SK-N-SH (cell line): ENCODE results near the gene UNC5B. TPM values are rescaled to one million over a fixed set of nuclear protein-coding genes. Genes with fewer than 3 reads are reported as not detected.
A peak's percentile ranks its signal among the peaks of the same experiment; 100 is the strongest.

ENCODE experiments used
- CTCF ChIA-PET: fragments of 300-600, 350-600 bp; formaldehyde crosslinking; extraction: SDS; loops from one replicate; lab custom pipeline; 2021; lab: Yijun Ruan, JAX
- POLR2A ChIA-PET: fragments of 350-600 bp; sonication (Branson Sonifier 250); formaldehyde crosslinking; extraction: SDS; loops from one replicate; lab custom pipeline; 2020; ENCODE audit warnings: antibody characterized with exemption, inconsistent platforms; lab: Yijun Ruan, JAX
- DNase-seq: peaks from one replicate; pipeline ENCODE4 v3.0.0; 2012
- H2AFZ ChIP-seq: fragments of 200-600 bp; sonication (generic); 2 replicates; pipeline ENCODE4 v1.8.1; 2016; ENCODE audit warnings: antibody characterized with exemption, mild to moderate bottlenecking, low read depth
- H3F3A ChIP-seq: fragments of 200-600 bp; sonication (generic); replicated peaks from 2 replicates; pipeline ENCODE3; 2016; ENCODE audit warnings: antibody characterized with exemption, mild to moderate bottlenecking; ENCODE audit not compliant: insufficient read depth
- H3K27ac ChIP-seq, 2 experiments: fragments of 200-500 bp in 1 of 2; fragments of 200-600 bp in 1 of 2; sonication (Bioruptor generic) in 1 of 2; sonication (generic), shearing (Covaris generic) in 1 of 2; 2 replicates each; pipeline versions ENCODE4 v1.5.1 to v1.6.1; 2014 to 2016; ENCODE audit warnings: low read depth in 2 of 2, inconsistent platforms in 1 of 2, low read length in 1 of 2, mild to moderate bottlenecking in 1 of 2, mixed read lengths in 1 of 2
- H3K27me3 ChIP-seq: fragments of 200-600 bp; sonication (generic), shearing (Covaris generic); 2 replicates; pipeline ENCODE4 v1.6.1; 2016; ENCODE audit warnings: mixed run types; ENCODE audit not compliant: insufficient read depth
- H3K36me3 ChIP-seq, 2 experiments: fragments of 200-500 bp in 1 of 2; fragments of 200-600 bp in 1 of 2; sonication (Bioruptor generic) in 1 of 2; sonication (generic) in 1 of 2; replicated peaks in 1 of 2; 2 replicates each; pipeline versions ENCODE3 to v1.5.1; 2014 to 2016; ENCODE audit warnings: low read length in 1 of 2, mild to moderate bottlenecking in 1 of 2; ENCODE audit not compliant: insufficient read depth in 2 of 2, control insufficient read depth in 1 of 2
- H3K4me1 ChIP-seq, 2 experiments: fragments of 200-500 bp in 1 of 2; fragments of 200-600 bp in 1 of 2; sonication (Bioruptor generic) in 1 of 2; sonication (generic), shearing (Covaris generic) in 1 of 2; 2 replicates each; pipeline versions ENCODE4 v1.5.1 to v1.6.1; 2014 to 2016; ENCODE audit warnings: low read depth in 1 of 2, low read length in 1 of 2, mixed run types in 1 of 2; ENCODE audit not compliant: insufficient read depth in 2 of 2, control insufficient read depth in 1 of 2
- H3K4me2 ChIP-seq: fragments of 200-600 bp; sonication (generic), shearing (Covaris generic); 2 replicates; pipeline ENCODE4 v1.6.1; 2017; ENCODE audit warnings: mixed run types
- H3K4me3 ChIP-seq, 2 experiments: fragments of 200-500 bp in 1 of 2; fragments of 200-600 bp in 1 of 2; sonication (Bioruptor generic) in 1 of 2; sonication (generic), shearing (Covaris generic) in 1 of 2; 2 replicates each; pipeline versions ENCODE4 v1.5.1 to v1.8.1; 2014 to 2016; ENCODE audit warnings: low read depth in 2 of 2, inconsistent platforms in 1 of 2, low read length in 1 of 2, mild to moderate bottlenecking in 1 of 2, mixed read lengths in 1 of 2, moderate library complexity in 1 of 2
- H3K79me2 ChIP-seq: fragments of 200-600 bp; sonication (generic); 2 replicates; pipeline ENCODE4 v1.8.1; 2017; ENCODE audit warnings: mild to moderate bottlenecking; ENCODE audit not compliant: insufficient read depth
- H3K9ac ChIP-seq: fragments of 200-600 bp; sonication (generic); 2 replicates; pipeline ENCODE4 v1.6.1; 2017; ENCODE audit warnings: mixed run types
- H3K9me2 ChIP-seq: fragments of 200-600 bp; sonication (generic); 2 replicates; pipeline ENCODE4 v1.6.1; 2017; ENCODE audit warnings: mixed run types
- H3K9me3 ChIP-seq: fragments of 200-600 bp; sonication (generic); 2 replicates; pipeline ENCODE4 v1.6.1; 2017; ENCODE audit warnings: mixed run types, mild to moderate bottlenecking, moderate library complexity
- H4K20me1 ChIP-seq: fragments of 200-600 bp; sonication (generic); 2 replicates; pipeline ENCODE4 v1.6.1; 2017; ENCODE audit warnings: mild to moderate bottlenecking, mixed run types; ENCODE audit not compliant: insufficient read depth
- CHD2 ChIP-seq: fragments of 150-350 bp; IDR thresholded peaks from 2 replicates; pipeline ENCODE4 v1.6.1; 2018; ENCODE audit warnings: low read length; ENCODE audit not compliant: partially characterized antibody
- EZH2phosphoT487 ChIP-seq: fragments of 200-600 bp; sonication (generic); IDR thresholded peaks from 2 replicates; pipeline ENCODE4 v1.6.1; 2017; ENCODE audit warnings: low read depth, mixed run types, mild to moderate bottlenecking, antibody characterized with exemption, moderate library complexity, borderline replicate concordance
- FOSL2 ChIP-seq: IDR thresholded peaks from 2 replicates; pipeline ENCODE4 v1.4.0; 2012; ENCODE audit warnings: low read depth, mild to moderate bottlenecking, moderate library complexity, borderline replicate concordance
- FOXJ3 ChIP-seq: sonication (generic); formaldehyde crosslinking; IDR thresholded peaks from 2 replicates; pipeline ENCODE4 v1.5.1; 2020; ENCODE audit warnings: mild to moderate bottlenecking, missing genetic modification reagents
- GATA2 ChIP-seq: sonication (generic); formaldehyde crosslinking; IDR thresholded peaks from 2 replicates; pipeline ENCODE4 v1.5.0; 2020; ENCODE audit warnings: mild to moderate bottlenecking, missing genetic modification reagents
- IRF3 ChIP-seq: fragments of 150-350 bp; IDR thresholded peaks from 2 replicates; pipeline ENCODE4 v1.6.1; 2016; ENCODE audit warnings: mild to moderate bottlenecking, low read depth, low read length
- RCOR1 ChIP-seq: fragments of 150-350 bp; IDR thresholded peaks from 2 replicates; pipeline ENCODE4 v1.6.1; 2017; ENCODE audit warnings: antibody characterized with exemption, low read length
- SMC3 ChIP-seq: IDR thresholded peaks from 2 replicates; pipeline ENCODE4 v1.6.1; 2012; ENCODE audit warnings: low read depth, low read length, improper control_type of control experiment
- YY1 ChIP-seq: IDR thresholded peaks from 2 replicates; pipeline ENCODE4 v1.4.0; 2012; ENCODE audit warnings: low read depth, mild to moderate bottlenecking
- ZBTB33 ChIP-seq: IDR thresholded peaks from 2 replicates; pipeline ENCODE4 v1.4.0; 2012; ENCODE audit warnings: low read depth, borderline replicate concordance
- WGBS: methylation state at CpG from one replicate; pipeline ENCODE4 v1.1.6; 2017; ENCODE audit warnings: low lambda C conversion rate; 5-methylcytosine and 5-hydroxymethylcytosine counted together
- polyA plus RNA-seq, 3 experiments: library from polyadenylated mRNA; depleted of rRNA; stranded (reverse); fragments of >200 nt; gene quantifications; 2 replicates each; pipeline ENCODE4 v1.2.3, GENCODE V29; 2012

Gene UNC5B
- polyA plus RNA-seq, 1 of the 3 experiments (the other 2 are of a cell fraction), result 13.8 TPM

DNA sequence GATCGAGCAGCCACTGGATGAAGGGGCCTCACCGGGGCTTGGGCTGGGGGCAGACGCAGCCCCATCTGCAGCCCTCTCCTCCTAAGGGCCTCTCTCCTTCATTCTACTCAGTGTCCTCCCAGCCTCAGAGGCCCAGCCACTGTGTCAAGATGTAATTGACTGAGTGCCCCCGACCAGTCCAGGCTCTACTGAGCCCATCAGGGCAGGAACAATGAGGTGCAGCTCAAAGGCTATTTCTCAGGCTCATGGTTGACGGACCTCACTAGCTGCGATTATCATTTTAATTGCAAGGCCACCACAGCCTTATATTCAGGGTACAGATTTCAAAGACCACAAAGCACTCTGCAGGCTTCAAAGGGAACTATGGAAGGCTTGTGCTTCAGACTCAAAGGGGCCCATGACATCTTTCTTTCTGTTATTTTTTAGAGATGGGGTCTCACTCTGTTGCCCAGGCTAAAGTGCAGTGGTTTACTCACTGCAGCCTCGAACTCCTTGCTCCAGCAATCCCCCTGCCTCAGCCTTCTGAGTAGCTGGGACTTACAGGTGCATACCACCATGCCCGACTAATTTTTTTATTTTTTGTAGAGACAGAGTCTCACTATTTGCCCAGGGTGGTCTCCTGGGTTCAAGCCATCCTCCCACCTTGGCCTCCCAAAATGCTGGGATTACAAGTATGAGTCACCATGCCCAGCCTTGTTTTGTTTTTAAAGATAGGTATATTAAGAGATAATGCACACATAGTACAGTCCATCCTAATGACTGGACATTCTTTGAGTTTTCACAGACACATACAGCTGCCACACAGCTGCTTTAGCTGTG lies 130.4 kb downstream of the UNC5B start:
- no peak overlapping the region for H3K4me2 ChIP-seq
- TF ChIP-seq SMC3 (no peak), FOSL2 (no peak), IRF3 (no peak), RCOR1 (0 out of 2 replicates have a peak, but pooled peaks have one; percentile 79), FOXJ3 (CRISPR knock-in tag) (no peak)
- ChIA-PET CTCF (interaction anchor here (1.2 to 12.4 kb wide), 3 partner anchors 22 to 370 kb away, joined by 3 to 99 read pairs (median 6); partner anchors contain the start of gene SLC29A3), POLR2A (interaction anchor here (1.1 kb wide), 1 partner anchor 34 kb away, joined by 4 read pairs; no protein-coding TSS in a partner anchor)
- 83% methylated on average over 8 of the region's 8 CpGs for WGBS
- no peaks in the 10 kb centered on the region for H3K9me2 ChIP-seq
- H3K27me3 ChIP-seq, result no peaks in the 10 kb centered on the region
- no peak overlapping the region for H3K27ac ChIP-seq
- no peak overlapping the region for H3K4me3 ChIP-seq
- H3K36me3 ChIP-seq, result peaks cover 0 to 2% of the 10 kb centered on the region in 2 experiments
- H4K20me1 ChIP-seq, result no peaks in the 10 kb centered on the region
- no peak for DNase-seq
- peaks cover 0 to 25% of the 10 kb centered on the region in 2 experiments; a peak in 1 of 4 replicates for H3K4me1 ChIP-seq
- H3F3A ChIP-seq, result no peaks in the 10 kb centered on the region
- H2AFZ ChIP-seq, result no peak overlapping the region
- H3K9me3 ChIP-seq, result no peaks in the 10 kb centered on the region
- no peak overlapping the region for H3K9ac ChIP-seq
- H3K79me2 ChIP-seq, result no peaks in the 10 kb centered on the region

GRCh38 chr10:71343392-71343773 lies 131.0 kb downstream of the UNC5B start:
- Histone ChIP-seq H3K36me3 (peaks cover 0 to 2% of the 10 kb centered on the region in 2 experiments), H3K27ac (no peak overlapping the region), H3K4me2 (no peak overlapping the region), H3F3A (no peaks in the 10 kb centered on the region), H4K20me1 (no peaks in the 10 kb centered on the region), H3K4me1 (peaks cover 0 to 25% of the 10 kb centered on the region in 2 experiments; a peak in 1 of 4 replicates), H3K4me3 (no peak overlapping the region), H3K79me2 (no peaks in the 10 kb centered on the region), H3K9me3 (no peaks in the 10 kb centered on the region)
- ChIA-PET CTCF (interaction anchor here (1.1 to 12.4 kb wide), 4 partner anchors 14 to 370 kb away, joined by 3 to 99 read pairs (median 5); partner anchors contain the start of gene SLC29A3), POLR2A (interaction anchor here (1.1 kb wide), 1 partner anchor 34 kb away, joined by 4 read pairs; no protein-coding TSS in a partner anchor)
- no peak for DNase-seq
- TF ChIP-seq SMC3 (no peak), GATA2 (CRISPR knock-in tag) (no peak), ZBTB33 (no peak), CHD2 (no peak), EZH2phosphoT487 (no peak), YY1 (no peak)
- TF ChIP-seq, all 33 proteins: peak for 0
- Histone ChIP-seq H3K27me3 (no peaks in the 10 kb centered on the region), H2AFZ (no peak overlapping the region), H3K9me2 (no peaks in the 10 kb centered on the region), H3K9ac (no peak overlapping the region)
- WGBS, result 98% methylated on average over 5 of the region's 5 CpGs
